HCT116 (cell line): ENCODE results near the gene IMPA2. TPM values are rescaled to one million over a fixed set of nuclear protein-coding genes. Genes with fewer than 3 reads are reported as not detected.
"Not testable (repeated sequence)": the region's sequence is repeated elsewhere in the genome, so short reads cannot be mapped to it uniquely, and the experiment has no call there.

ENCODE experiments used
- ATAC-seq: fragments of 200-7000 bp; cut with Tn5 transposase; 2 replicates; pipeline ENCODE4 v1.9.1; 2020; ENCODE audit warnings: mild to moderate bottlenecking, moderate library complexity
- BruUV-seq: library from RNA; stranded (reverse); fragments of 400-500 nt; replicated peaks from 2 replicates; lab custom pipeline; 2021; lab: Mats Ljungman, UMichigan
- CTCF ChIA-PET: fragments of 300-600 bp; sonication (Branson Sonifier 250); formaldehyde crosslinking; loops from one replicate; lab custom pipeline; 2021; ENCODE audit warnings: antibody characterized with exemption; lab: Charles Lee
- POLR2A ChIA-PET: fragments of 300-600, 350-600 bp; sonication (Branson Sonifier 250); formaldehyde crosslinking; loops from one replicate; lab custom pipeline; 2021; ENCODE audit warnings: antibody characterized with exemption; lab: Charles Lee
- RAD21 ChIA-PET, 2 experiments: fragments of 300-600 bp; sonication (Branson Sonifier 250); formaldehyde crosslinking; loops; one replicate each; lab custom pipeline; 2023; ENCODE audit warnings: low total read pairs in 2 of 2; ENCODE audit not compliant: uncharacterized antibody in 2 of 2, unreplicated experiment in 2 of 2, low non-redundant PET in 1 of 2; lab: Charles Lee
- DNase-seq: peaks from one replicate; pipeline ENCODE4 v3.0.0-alpha.2; 2010; ENCODE audit warnings: low read depth, low spot score
- H2AFZ ChIP-seq: fragments of 200-600 bp; shearing (Covaris generic), sonication (generic); 2 replicates; pipeline ENCODE4 v1.6.1; 2017; ENCODE audit warnings: low read depth, mixed run types, mixed read lengths, antibody characterized with exemption, low read length; ENCODE audit not compliant: poor library complexity, severe bottlenecking
- H3K27ac ChIP-seq: 2 replicates; pipeline ENCODE4 v1.5.1; 2012; ENCODE audit warnings: low read depth, low read length
- H3K27me3 ChIP-seq: fragments of 200-600 bp; sonication (generic); 2 replicates; pipeline ENCODE4 v1.6.1; 2016; ENCODE audit warnings: mixed run types, low read length, mixed read lengths; ENCODE audit not compliant: insufficient read depth
- H3K36me3 ChIP-seq, 2 experiments: fragments of 200-500 bp in 1 of 2; fragments of 200-600 bp in 1 of 2; sonication (Bioruptor generic) in 1 of 2; sonication (generic) in 1 of 2; 2 replicates each; pipeline versions ENCODE4 v1.5.1 to v1.6.1; 2014 to 2016; ENCODE audit warnings: low read length in 2 of 2, inconsistent platforms in 1 of 2, mixed read lengths in 1 of 2, mixed run types in 1 of 2; ENCODE audit not compliant: insufficient read depth in 2 of 2, control insufficient read depth in 1 of 2
- H3K4me1 ChIP-seq, 2 experiments: fragments of 200-600 bp in 1 of 2; sonication (generic) in 1 of 2; 2 replicates each; pipeline versions ENCODE4 v1.5.1 to v1.6.1; 2012 to 2017; ENCODE audit warnings: low read length in 2 of 2, inconsistent platforms in 1 of 2, mild to moderate bottlenecking in 1 of 2, mixed read lengths in 1 of 2, mixed run types in 1 of 2, moderate library complexity in 1 of 2; ENCODE audit not compliant: insufficient read depth in 2 of 2, control insufficient read depth in 1 of 2
- H3K4me2 ChIP-seq: fragments of 200-600 bp; sonication (generic); 2 replicates; pipeline ENCODE4 v1.6.1; 2017; ENCODE audit warnings: mixed run types, low read length, mixed read lengths
- H3K4me3 ChIP-seq, 2 experiments: fragments of 200-600 bp in 1 of 2; sonication (generic) in 1 of 2; replicated peaks in 1 of 2; 2 replicates each; pipeline ENCODE4 v1.5.1; 2011 to 2016; ENCODE audit warnings: low read length in 2 of 2, control low read depth in 1 of 2, low read depth in 1 of 2, mild to moderate bottlenecking in 1 of 2, mixed read lengths in 1 of 2, mixed run types in 1 of 2
- H3K79me2 ChIP-seq: fragments of 200-600 bp; sonication (generic); 2 replicates; pipeline ENCODE4 v1.6.1; 2017; ENCODE audit warnings: mild to moderate bottlenecking, mixed run types, low read length, moderate library complexity, mixed read lengths; ENCODE audit not compliant: insufficient read depth
- H3K9ac ChIP-seq: fragments of 200-600 bp; sonication (generic); 2 replicates; pipeline ENCODE4 v1.6.1; 2016; ENCODE audit warnings: low read length, mixed read lengths
- H3K9me2 ChIP-seq: fragments of 200-600 bp; sonication (generic), shearing (Covaris generic); 2 replicates; pipeline ENCODE4 v1.6.1; 2017; ENCODE audit warnings: mixed run types, mild to moderate bottlenecking, moderate library complexity; ENCODE audit not compliant: insufficient read depth
- H3K9me3 ChIP-seq, 2 experiments: fragments of 200-500 bp in 1 of 2; fragments of 200-600 bp in 1 of 2; sonication (Bioruptor generic) in 1 of 2; sonication (generic) in 1 of 2; 2 replicates each; pipeline ENCODE4 v1.6.1; 2014 to 2017; ENCODE audit warnings: low read length in 2 of 2, mixed read lengths in 2 of 2, inconsistent platforms in 1 of 2, low read depth in 1 of 2, mild to moderate bottlenecking in 1 of 2, mixed run types in 1 of 2, moderate library complexity in 1 of 2; ENCODE audit not compliant: control insufficient read depth in 1 of 2, insufficient read depth in 1 of 2
- H4K20me1 ChIP-seq: fragments of 200-600 bp; sonication (generic), shearing (Covaris generic); 2 replicates; pipeline ENCODE4 v1.6.1; 2017; ENCODE audit warnings: mixed run types, mild to moderate bottlenecking, moderate library complexity; ENCODE audit not compliant: insufficient read depth
- CEBPB ChIP-seq: IDR thresholded peaks from 2 replicates; pipeline ENCODE4 v1.6.1; 2012; ENCODE audit warnings: low read depth
- CTCF ChIP-seq, 3 experiments: fragments of 200-600 bp in 1 of 3; sonication (generic) in 1 of 3; IDR thresholded peaks in 2 of 3; conservative IDR thresholded peaks in 1 of 3; 2 replicates each; pipeline ENCODE4 v1.5.1; 2012 to 2017; ENCODE audit warnings: low read depth in 2 of 3, low read length in 2 of 3, antibody characterized with exemption in 1 of 3, borderline replicate concordance in 1 of 3, control low read depth in 1 of 3, mild to moderate bottlenecking in 1 of 3, mixed read lengths in 1 of 3, mixed run types in 1 of 3, moderate library complexity in 1 of 3; ENCODE audit not compliant: insufficient read depth in 1 of 3
- EZH2 ChIP-seq: fragments of 200-600 bp; sonication (generic); IDR thresholded peaks from 2 replicates; pipeline ENCODE4 v1.6.1; 2017; ENCODE audit warnings: antibody characterized with exemption, mixed run types
- FOSL1 ChIP-seq: IDR thresholded peaks from 2 replicates; pipeline ENCODE4 v1.6.1; 2012; ENCODE audit warnings: low read depth
- MAX ChIP-seq: IDR thresholded peaks from 2 replicates; pipeline ENCODE4 v1.6.1; 2012
- POLR2A ChIP-seq: IDR thresholded peaks from 2 replicates; pipeline ENCODE4 v1.7.0; 2011; ENCODE audit warnings: borderline replicate concordance; ENCODE audit not compliant: insufficient read depth, insufficient read length; ENCODE audit errors: extremely low read depth
- SRF ChIP-seq: IDR thresholded peaks from 2 replicates; pipeline ENCODE4 v1.6.1; 2012; ENCODE audit warnings: low read depth
- TCF7L2 ChIP-seq: IDR thresholded peaks from 2 replicates; pipeline ENCODE4 v1.7.0; 2011; ENCODE audit warnings: borderline replicate concordance, inconsistent platforms; ENCODE audit not compliant: insufficient read depth, insufficient read length; ENCODE audit errors: extremely low read depth
- YY1 ChIP-seq: IDR thresholded peaks from 2 replicates; pipeline ENCODE4 v1.6.1; 2011; ENCODE audit warnings: low read length, low read depth, moderate library complexity, mild to moderate bottlenecking; ENCODE audit not compliant: insufficient replicate concordance; ENCODE audit errors: extremely low read depth
- intact Hi-C: fragments of 100-400 bp; cut with micrococcal nuclease; formaldehyde crosslinking; loops from 2 replicates; pipeline ENCODE4 v1.10.0; 2022
- total RNA-seq: library from RNA; stranded (reverse); gene quantifications from one replicate; pipeline ENCODE4 v1.2.1, GENCODE V29; 2021; ENCODE audit not compliant: unreplicated experiment

Gene IMPA2
- total RNA-seq, 1 experiment from 2014 or later, result 32.5 TPM

DNA sequence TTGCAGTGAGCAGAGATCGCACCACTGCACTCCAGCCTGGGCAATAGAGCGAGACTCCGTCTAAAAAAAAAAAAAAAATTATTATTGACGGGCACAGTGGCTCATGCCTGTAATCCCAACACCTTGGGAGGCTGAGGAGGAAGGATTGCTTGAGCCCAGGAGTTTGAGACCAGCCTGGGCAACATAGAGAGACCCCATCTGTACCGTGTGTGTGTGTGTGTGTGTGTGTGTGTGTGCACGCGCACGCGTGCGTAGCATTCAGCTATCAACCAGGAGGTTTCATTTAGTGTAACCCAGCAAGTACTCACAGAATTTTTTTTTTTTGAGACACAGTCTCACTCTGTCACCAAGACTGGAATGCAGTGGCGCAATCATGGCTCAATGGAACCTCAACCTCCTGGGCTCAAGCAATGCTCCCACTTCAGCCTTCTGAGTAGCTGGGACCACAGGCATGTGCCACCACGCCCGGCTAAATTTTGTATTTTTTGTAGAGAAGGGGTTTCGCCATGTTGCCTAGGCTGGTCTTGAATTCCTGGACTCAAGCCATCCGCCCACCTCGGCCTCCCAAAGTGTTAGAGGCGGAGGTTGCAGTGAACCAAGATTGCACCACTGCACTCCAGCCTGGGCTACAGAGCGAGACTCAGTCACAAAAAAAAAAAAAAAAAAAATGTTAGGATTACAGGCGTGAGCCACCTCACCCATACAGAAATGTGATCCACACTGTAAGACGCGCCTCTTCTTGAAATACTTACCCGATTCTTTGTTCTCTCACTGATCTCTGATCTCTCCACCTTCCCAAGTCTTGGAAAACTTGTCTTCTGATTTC is 35.3 kb upstream of the IMPA2 start:
- H3K9me2 ChIP-seq, H4K20me1 ChIP-seq, RAD21 ChIA-PET, H3K4me3 ChIP-seq, DNase-seq, H3K36me3 ChIP-seq, H3K79me2 ChIP-seq, ATAC-seq, H3K27me3 ChIP-seq, H3K9me3 ChIP-seq, BruUV-seq: not testable (repeated sequence)
- Histone ChIP-seq H2AFZ (peak overlapping the region; percentile 5), H3K9ac (peak overlapping the region; percentile 43; the same call in 1 of the 2 replicates), H3K4me2 (peak overlapping the region; percentile 68), H3K4me1 (peaks cover 33 to 50% of the 10 kb centered on the region in 2 experiments), H3K27ac (peak overlapping the region; percentile 55; the same call in 1 of the 2 replicates)
- CTCF ChIA-PET, result interaction anchor here (0.8 to 1.9 kb wide), 5 partner anchors 8 to 291 kb away, joined by 3 to 13 read pairs (median 4); no protein-coding TSS in a partner anchor
- TF ChIP-seq CEBPB, result peak; percentile 40; the same call in 1 of the 2 replicates
- POLR2A ChIA-PET, result interaction anchor here (0.7 kb wide), 1 partner anchor 168 kb away, joined by 3 read pairs; no protein-coding TSS in a partner anchor
- intact Hi-C loops, result loop anchor here (2.0 kb wide), 1 partner anchor 35 kb away; the partner anchor contains the start of gene IMPA2

DNA sequence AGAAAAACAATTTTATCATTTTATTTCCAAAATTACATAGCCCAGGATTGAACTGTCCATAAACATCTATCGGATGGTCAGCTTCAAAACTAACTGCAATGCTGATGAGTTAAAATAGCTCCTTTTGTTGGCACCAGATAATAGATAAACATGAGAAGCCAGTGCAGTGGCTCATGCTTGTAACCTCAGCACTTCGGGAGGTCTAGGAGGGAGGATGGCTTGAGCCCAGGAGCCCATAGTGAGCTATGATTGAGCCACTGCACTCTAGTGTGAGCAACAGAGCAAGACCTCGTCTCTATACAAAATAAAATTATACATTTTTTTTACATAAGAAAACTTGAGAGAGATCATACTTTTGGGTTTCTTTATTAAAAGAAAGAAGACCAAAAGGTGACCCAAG is 34.6 kb upstream of the IMPA2 start:
- H3K4me3 ChIP-seq, result peak overlapping the region; percentile 28 to 37
- peak overlapping the region; percentile 94 for H2AFZ ChIP-seq
- H4K20me1 ChIP-seq, result no peaks in the 10 kb centered on the region
- ChIA-PET RAD21 (no interaction called here), POLR2A (no interaction called here), CTCF (interaction anchor here (0.9 to 1.9 kb wide), 3 partner anchors 9 to 292 kb away, joined by 3 to 13 read pairs (median 7); no protein-coding TSS in a partner anchor)
- no peaks in the 10 kb centered on the region for H3K9me3 ChIP-seq
- no peaks in the 10 kb centered on the region for H3K27me3 ChIP-seq
- BruUV-seq, result TSS peak; percentile 85
- intact Hi-C loops, result loop anchor here (2.0 kb wide), 1 partner anchor 34 kb away; the partner anchor contains the start of gene IMPA2
- H3K27ac ChIP-seq, result peak overlapping the region; percentile 55; the same call in 1 of the 2 replicates
- no peak for TF ChIP-seq FOSL1
- no peak for TF ChIP-seq POLR2A
- no peak for TF ChIP-seq CTCF (IDR thresholded peaks at IDR 0.05 in 2 of 3, conservative IDR thresholded peaks at IDR 0.05 in 1 of 3; ENCODE audit: borderline replicate concordance in 1 of 3, insufficient read depth in 1 of 3, low read depth in 2 of 3, low read length in 2 of 3)
- TF ChIP-seq MAX, result no peak
- no peak for TF ChIP-seq TCF7L2
- TF ChIP-seq SRF, result no peak
- TF ChIP-seq YY1, result no peak
- TF ChIP-seq EZH2, result no peak
- H3K9me2 ChIP-seq, result no peaks in the 10 kb centered on the region
- peak overlapping the region; percentile 68 for H3K4me2 ChIP-seq
- peaks cover 33 to 50% of the 10 kb centered on the region in 2 experiments for H3K4me1 ChIP-seq
- no peaks in the 10 kb centered on the region for H3K36me3 ChIP-seq
- no peaks in the 10 kb centered on the region for H3K79me2 ChIP-seq
- H3K9ac ChIP-seq, result peak overlapping the region; percentile 43
- ATAC-seq, result peak; percentile 39
- no peak for DNase-seq
